Immature natural killer cell (primary cell): ENCODE data around the gene TMEM176A. TPM values are rescaled to one million over a fixed set of nuclear protein-coding genes. Genes with fewer than 3 reads are reported as not detected.

Source experiments
- DNase-seq, 3 donors: peaks; one replicate each; pipeline ENCODE4 v3.0.0; 2022; ENCODE audit warnings: mixed read lengths in 1 of 3
- H3K27ac Mint-ChIP-seq, 6 donors: one replicate each; pipeline ENCODE4 v1.8.0; 2020; ENCODE audit warnings: mixed read lengths in 6 of 6, mild to moderate bottlenecking in 5 of 6, inconsistent platforms in 4 of 6, moderate library complexity in 3 of 6
- H3K27me3 Mint-ChIP-seq, 3 donors: one replicate each; pipeline ENCODE4 v1.8.0; 2020 to 2021; ENCODE audit warnings: low read depth in 3 of 3, mild to moderate bottlenecking in 3 of 3, mixed read lengths in 3 of 3, moderate library complexity in 3 of 3, inconsistent platforms in 1 of 3
- H3K36me3 Mint-ChIP-seq, 3 donors: one replicate each; pipeline ENCODE4 v1.8.0; 2020; ENCODE audit warnings: mixed read lengths in 3 of 3, inconsistent platforms in 2 of 3, mild to moderate bottlenecking in 2 of 3
- H3K4me1 Mint-ChIP-seq, 2 donors: one replicate each; pipeline ENCODE4 v1.8.0; 2020; ENCODE audit warnings: inconsistent platforms in 2 of 2, mild to moderate bottlenecking in 2 of 2, mixed read lengths in 2 of 2, moderate library complexity in 1 of 2
- H3K4me3 Mint-ChIP-seq, 5 donors: one replicate each; pipeline ENCODE4 v1.8.0; 2020; ENCODE audit warnings: mild to moderate bottlenecking in 5 of 5, mixed read lengths in 5 of 5, inconsistent platforms in 3 of 5, moderate library complexity in 3 of 5
- H3K9me3 Mint-ChIP-seq, 6 donors: one replicate each; pipeline ENCODE4 v1.8.0; 2020; ENCODE audit warnings: mild to moderate bottlenecking in 6 of 6, mixed read lengths in 6 of 6, inconsistent platforms in 4 of 6, moderate library complexity in 3 of 6
- polyA plus RNA-seq, 3 donors: library from polyadenylated mRNA; unstranded; fragments of 300-500 nt; fragmentation: Illumina TruSeq; gene quantifications; one replicate each; pipeline ENCODE4 v1.2.3, GENCODE V29; 2021

TMEM176A gene
- polyA plus RNA-seq, 3 donors from 2014 or later, result 0.97 TPM; not detected in 2

DNA sequence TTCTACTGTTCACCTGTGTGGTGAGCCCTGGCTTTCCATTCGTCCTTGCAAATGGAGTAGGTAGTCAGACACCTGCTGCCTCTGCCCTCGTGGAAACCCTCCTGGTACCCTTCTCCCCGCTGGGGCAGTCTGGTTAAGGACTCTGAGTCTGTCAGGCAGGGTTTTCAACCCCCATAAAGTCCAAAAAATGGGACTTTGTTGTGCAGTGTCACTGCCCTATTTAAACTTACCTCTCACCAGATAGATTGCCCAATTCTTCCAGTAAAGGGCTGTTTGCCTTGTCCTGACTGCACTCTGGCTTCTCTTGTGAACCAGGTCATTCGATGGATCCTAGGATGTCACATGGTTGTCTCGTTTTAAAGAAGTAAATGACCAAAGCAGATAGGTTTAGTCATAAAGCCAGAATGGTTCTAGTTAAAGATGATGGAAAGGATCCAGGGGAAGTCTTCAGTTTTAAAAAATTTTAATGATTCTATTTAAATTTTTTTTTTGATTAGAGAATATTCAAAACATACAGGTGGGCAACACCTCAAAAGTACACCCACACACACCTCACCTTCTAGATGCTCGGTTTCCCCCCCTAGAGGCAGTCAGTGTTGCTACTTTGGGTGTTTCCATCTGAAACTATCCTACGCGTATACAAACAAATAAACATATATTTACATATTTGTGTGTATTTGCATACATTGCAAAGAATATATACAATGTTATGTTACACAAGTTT is 22.4 kb upstream of the TMEM176A start:
- peaks cover 0 to 5% (median 3%) of the 10 kb centered on the region in 3 donors for H3K27me3 Mint-ChIP-seq
- no peak for DNase-seq
- peaks cover 0 to 8% of the 10 kb centered on the region in 2 donors for H3K4me1 Mint-ChIP-seq
- peaks cover 0 to 5% (median 0%) of the 10 kb centered on the region in 3 donors for H3K36me3 Mint-ChIP-seq
- peaks cover 0 to 11% (median 7%) of the 10 kb centered on the region in 6 donors for H3K9me3 Mint-ChIP-seq
- H3K4me3 Mint-ChIP-seq, result no peak overlapping the region
- no peak overlapping the region for H3K27ac Mint-ChIP-seq

DNA sequence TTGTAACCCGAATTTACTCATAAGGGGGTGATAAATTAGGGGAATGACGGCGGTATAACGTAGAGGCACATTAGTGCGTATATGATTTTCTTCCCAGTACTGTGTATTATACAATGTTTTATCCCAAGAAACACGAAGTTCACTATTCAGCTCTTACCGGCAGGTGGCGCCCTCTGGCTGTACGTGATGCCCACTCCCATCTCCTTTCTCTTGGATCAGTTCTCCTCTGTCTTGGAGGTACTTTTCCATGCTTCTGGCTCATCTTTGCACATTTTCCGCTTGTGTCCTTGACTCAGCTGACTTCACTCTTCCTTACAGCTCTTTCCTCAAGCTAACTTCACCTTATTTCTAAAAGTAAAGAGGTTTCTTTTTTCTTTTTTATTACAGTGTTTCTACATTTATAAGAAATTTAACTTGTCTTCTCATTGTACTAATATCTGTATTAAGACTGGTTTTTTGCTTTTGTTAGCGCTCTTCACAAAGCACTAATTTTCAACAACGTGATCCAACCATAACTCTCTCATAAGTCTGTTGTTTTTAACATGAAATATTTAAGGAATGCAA is 21.7 kb upstream of the TMEM176A start:
- DNase-seq, result peak; percentile 50 to 60 (median 51)

DNA sequence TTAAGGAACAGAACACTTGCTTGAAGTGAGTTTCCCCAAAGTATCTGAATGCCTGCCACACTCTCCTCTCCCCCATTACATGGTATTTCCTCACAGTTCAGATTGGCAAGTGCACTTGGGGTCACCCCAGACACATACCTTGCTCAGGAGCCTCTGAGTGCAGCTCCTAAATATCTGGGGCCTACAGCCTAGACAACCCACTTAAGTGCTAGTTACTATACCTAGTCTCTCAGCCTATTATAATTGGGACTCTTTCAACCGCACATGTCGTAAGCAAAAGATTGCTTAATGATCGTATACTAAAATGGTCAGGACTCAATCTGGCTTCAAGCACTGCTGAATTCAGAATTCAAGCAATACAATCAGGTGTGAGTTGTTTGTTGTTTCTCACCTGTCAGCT is 20.3 kb upstream of the TMEM176A start:
- peaks cover 0 to 8% of the 10 kb centered on the region in 2 donors for H3K4me1 Mint-ChIP-seq
- no peak overlapping the region for H3K4me3 Mint-ChIP-seq
- no peak overlapping the region for H3K27ac Mint-ChIP-seq
- H3K27me3 Mint-ChIP-seq, result peaks cover 0 to 6% (median 1%) of the 10 kb centered on the region in 3 donors
- H3K9me3 Mint-ChIP-seq, result peaks cover 0 to under 1% (median 0%) of the 10 kb centered on the region in 6 donors
- no peaks in the 10 kb centered on the region for H3K36me3 Mint-ChIP-seq
- no peak for DNase-seq

More for the DNA sequence above, 21.7 kb upstream of the TMEM176A start:
- peaks cover 0 to under 1% (median 0%) of the 10 kb centered on the region in 3 donors for H3K36me3 Mint-ChIP-seq
- H3K27me3 Mint-ChIP-seq, result peaks cover 0 to 5% (median 3%) of the 10 kb centered on the region in 3 donors
- no peak overlapping the region for H3K4me3 Mint-ChIP-seq
- peaks cover 0 to 5% (median 4%) of the 10 kb centered on the region in 6 donors for H3K9me3 Mint-ChIP-seq
- H3K27ac Mint-ChIP-seq, result no peak overlapping the region
- H3K4me1 Mint-ChIP-seq, result peaks cover 0 to 8% of the 10 kb centered on the region in 2 donors

DNA sequence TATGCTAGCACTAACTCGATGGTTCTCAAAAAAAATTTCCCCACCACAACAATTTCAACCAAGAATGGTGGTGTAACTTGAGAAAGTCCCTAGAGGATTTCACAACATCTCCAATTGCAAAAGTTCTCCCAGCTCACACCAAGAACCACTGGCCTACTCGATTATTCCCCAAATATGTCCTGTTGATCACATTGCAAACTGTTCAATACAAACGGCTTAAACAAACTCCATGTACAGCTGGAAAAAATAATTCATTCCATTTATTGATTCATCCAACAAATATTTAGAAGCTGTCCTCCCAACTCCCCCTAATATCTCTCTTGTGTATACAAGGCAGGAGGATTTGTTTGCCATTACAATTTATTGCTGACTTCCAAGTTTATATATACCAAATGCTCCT is 19.5 kb upstream of the TMEM176A start:
- Mint-ChIP-seq H3K4me3 (no peak overlapping the region), H3K36me3 (no peaks in the 10 kb centered on the region), H3K9me3 (no peaks in the 10 kb centered on the region), H3K4me1 (peaks cover 0 to 8% of the 10 kb centered on the region in 2 donors), H3K27me3 (peaks cover 0 to 6% (median 2%) of the 10 kb centered on the region in 3 donors), H3K27ac (no peak overlapping the region)
- no peak for DNase-seq

DNA sequence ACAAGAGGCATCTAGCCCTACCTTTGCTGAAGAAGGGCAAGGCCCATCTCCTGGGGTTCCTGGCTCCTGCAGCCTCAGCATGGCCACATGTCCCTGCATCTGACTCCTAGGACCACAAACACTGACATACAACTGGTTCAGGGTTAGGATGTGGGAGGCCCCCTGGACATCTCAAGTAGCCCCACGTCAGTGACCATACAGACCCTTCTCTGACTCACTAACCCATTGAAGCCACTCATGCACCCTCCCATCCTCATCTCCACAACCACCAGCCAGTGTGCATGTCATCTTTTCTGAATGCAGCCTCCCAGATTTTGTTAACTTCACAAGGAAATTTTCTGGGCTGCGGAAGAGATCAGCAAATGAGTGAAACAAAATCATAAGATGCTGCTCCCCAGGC is 18.6 kb upstream of the TMEM176A start:
- Mint-ChIP-seq H3K9me3 (no peaks in the 10 kb centered on the region), H3K4me3 (no peak overlapping the region), H3K27ac (no peak overlapping the region), H3K36me3 (no peaks in the 10 kb centered on the region), H3K4me1 (peaks cover 0 to 8% of the 10 kb centered on the region in 2 donors), H3K27me3 (peaks cover 2 to 6% (median 2%) of the 10 kb centered on the region in 3 donors)
- no peak for DNase-seq

DNA sequence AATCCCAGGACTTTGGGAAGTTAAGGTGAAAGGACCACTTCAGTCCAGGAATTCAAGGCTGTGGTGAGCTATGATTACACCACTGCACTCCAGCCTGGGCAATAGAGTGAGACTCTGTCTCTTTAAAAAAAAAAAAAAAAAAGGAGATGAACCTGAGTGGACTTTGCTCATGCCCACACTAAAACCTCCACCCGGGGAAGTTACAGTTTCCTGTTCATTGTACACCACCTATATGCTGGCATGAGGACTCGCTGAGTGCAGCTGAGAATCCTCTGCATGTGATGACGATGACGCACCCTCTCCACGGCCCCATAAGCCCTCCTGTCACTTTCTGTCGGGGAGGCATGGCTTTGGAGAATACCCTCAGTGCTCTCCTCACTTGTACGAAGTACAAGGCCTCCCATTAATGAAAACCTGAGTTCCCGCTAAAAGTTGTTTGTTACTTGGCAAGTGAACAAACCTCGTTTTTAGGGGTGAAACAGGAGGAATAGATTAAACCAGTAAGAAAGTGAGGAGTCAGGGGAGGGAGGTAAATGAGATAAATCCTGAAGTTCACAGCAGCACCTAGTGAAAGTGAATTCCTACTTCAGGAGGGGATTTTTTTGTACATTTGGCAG is 16.3 kb upstream of the TMEM176A start:
- no peak for DNase-seq
- no peaks in the 10 kb centered on the region for H3K9me3 Mint-ChIP-seq
- no peaks in the 10 kb centered on the region for H3K36me3 Mint-ChIP-seq
- H3K27me3 Mint-ChIP-seq, result peaks cover 6 to 8% (median 7%) of the 10 kb centered on the region in 3 donors
- no peak overlapping the region for H3K4me3 Mint-ChIP-seq
- H3K27ac Mint-ChIP-seq, result no peak overlapping the region
- H3K4me1 Mint-ChIP-seq, result no peaks in the 10 kb centered on the region

DNA sequence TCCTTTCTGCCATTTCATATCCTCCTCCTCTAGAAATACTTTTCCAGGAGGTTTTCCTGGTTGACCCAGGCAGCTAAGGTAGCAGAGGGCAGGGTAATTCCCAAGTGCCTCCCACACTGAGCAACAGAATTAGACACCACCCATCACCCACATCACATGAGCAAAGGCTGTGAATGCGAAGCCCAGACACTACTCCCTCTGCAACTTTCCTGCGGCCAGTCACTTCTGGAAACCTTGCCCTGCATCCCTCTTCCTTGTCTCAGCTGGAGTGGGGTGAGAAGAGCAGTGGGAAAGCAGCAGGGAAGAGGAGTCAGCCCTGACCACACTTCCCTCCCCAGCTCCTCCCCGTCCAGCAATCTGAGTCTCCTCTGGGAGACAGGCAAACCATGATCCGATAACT is 15.6 kb upstream of the TMEM176A start:
- Mint-ChIP-seq H3K36me3 (no peaks in the 10 kb centered on the region), H3K27ac (no peak overlapping the region), H3K4me3 (no peak overlapping the region), H3K9me3 (no peaks in the 10 kb centered on the region), H3K27me3 (peaks cover 6 to 8% (median 7%) of the 10 kb centered on the region in 3 donors), H3K4me1 (no peaks in the 10 kb centered on the region)
- DNase-seq, result no peak

DNA sequence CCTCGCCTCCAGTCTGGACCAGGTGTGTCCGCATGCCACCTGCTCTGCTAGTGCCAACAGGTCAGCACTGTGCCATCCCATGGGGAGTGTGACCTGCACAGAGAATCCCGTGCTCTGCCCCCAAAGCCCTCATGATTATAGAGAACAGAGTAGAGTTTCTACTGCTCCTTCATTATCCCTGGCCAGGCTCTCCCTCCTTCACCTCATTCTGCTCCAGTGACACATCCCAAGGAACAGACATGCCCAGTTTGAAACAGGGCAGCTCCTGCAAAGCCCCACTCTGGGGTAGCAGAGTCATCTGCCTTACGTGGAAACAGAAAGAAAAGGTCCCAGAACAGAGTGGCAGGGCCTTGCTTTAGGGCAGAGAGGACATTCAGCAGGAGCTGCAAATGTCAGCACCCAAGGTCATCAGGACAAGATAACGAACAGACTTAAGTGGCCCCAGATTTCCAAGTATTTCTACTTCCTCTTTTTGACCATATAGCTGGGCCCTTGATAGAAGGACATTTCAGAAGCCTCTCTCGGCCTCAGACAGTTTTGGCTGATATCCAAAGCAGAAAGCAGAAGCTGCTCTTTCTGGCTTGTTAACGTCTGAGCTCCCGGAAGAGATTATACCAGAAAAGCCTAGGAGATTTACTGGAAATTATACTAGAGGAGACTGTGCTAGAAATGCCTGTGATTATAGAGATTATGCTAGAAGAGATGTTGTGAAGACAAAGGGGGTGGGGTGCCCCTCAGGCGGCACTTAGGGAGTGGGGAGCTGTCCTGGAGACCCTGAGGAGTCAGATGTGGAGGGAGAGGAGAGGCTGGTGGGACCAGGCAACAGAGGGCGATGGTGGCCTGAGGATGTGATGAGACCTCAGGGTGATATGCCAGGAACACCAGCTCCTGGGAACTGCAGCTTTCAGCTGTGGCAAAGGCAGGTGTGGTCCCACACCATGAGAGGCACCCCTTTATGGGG is 13.0 kb upstream of the TMEM176A start:
- DNase-seq, result no peak
- Mint-ChIP-seq H3K36me3 (no peaks in the 10 kb centered on the region), H3K9me3 (no peaks in the 10 kb centered on the region), H3K27ac (no peak overlapping the region), H3K4me3 (no peak overlapping the region), H3K27me3 (peaks cover 7 to 13% (median 8%) of the 10 kb centered on the region in 3 donors), H3K4me1 (no peaks in the 10 kb centered on the region)

DNA sequence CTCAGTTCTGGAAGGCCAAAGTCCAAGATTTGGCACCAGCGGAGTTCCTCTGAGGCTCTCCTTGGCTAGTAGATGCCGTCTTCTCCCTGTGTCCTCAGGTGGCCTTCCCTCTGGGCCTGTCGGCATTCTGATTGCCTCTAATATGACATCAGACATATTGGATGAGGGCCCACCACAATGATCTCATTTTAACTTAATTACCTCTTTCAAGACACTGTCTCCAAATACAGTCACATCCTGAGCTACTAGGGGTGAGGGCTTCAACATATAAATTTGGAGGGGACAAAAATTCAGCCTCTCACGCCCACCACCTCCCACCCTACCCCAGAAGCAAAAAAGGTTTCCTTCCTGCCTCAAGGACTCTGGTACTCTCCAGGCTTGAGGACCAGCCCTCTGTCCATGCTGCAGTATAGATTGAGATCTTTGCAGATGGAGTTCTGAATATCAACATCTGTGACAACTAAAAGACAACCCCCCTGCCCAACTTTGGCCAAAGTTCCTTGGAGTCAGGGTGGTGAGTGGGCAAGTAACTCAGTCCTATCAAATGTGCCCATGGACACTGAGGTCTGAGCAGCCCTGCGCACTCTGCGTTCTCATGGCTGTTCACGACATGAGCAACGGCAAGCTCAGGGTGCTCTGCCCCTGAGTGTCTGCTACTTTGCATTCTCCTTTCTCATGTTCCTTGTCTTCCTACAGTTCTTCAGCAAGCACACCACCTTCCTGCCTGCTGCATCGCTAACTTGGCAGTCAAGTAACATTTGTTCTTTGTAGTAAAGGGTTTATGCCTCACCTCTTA is 11.9 kb upstream of the TMEM176A start:
- no peak for DNase-seq
- H3K36me3 Mint-ChIP-seq, result no peaks in the 10 kb centered on the region
- no peak overlapping the region for H3K27ac Mint-ChIP-seq
- no peaks in the 10 kb centered on the region for H3K9me3 Mint-ChIP-seq
- H3K4me3 Mint-ChIP-seq, result no peak overlapping the region
- H3K4me1 Mint-ChIP-seq, result no peaks in the 10 kb centered on the region
- H3K27me3 Mint-ChIP-seq, result peaks cover 7 to 13% (median 8%) of the 10 kb centered on the region in 3 donors

DNA sequence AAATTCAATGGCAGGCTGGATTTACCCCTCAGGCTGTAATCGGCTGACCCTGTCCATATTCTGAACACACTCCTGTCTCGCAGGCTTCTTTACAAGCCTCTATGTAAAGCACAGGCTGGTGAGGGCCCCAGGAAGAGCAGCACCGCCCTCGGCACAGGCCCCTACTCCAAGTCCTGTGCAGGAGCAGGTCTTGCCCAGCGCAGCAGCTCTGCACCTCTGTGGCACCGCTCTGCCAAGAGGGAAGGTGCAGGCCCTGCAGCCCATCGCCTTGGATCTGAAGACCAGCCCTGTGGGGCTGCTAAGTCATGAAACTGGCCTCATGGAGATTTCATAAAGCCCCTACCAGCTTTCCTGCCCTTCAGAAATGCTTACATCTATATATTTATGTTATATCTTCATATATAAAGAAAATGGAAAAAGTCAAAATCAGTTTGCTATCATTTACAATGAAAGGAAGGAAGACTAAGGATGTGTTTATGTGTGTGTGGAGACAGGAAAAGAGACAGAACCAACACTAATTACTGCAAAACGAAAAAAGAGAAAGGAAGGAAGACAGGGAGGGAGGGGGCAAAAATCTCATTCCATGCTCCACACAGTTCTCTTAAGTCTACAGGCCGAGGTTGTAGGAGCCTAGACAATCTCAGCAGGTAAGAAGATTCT is 10.0 kb upstream of the TMEM176A start:
- H3K4me1 Mint-ChIP-seq, result no peaks in the 10 kb centered on the region
- H3K27ac Mint-ChIP-seq, result peak overlapping the region in 1 of 6 donors; percentile 9
- no peak for DNase-seq
- H3K36me3 Mint-ChIP-seq, result no peaks in the 10 kb centered on the region
- no peaks in the 10 kb centered on the region for H3K9me3 Mint-ChIP-seq
- no peak overlapping the region for H3K4me3 Mint-ChIP-seq
- H3K27me3 Mint-ChIP-seq, result peaks cover 6 to 9% (median 7%) of the 10 kb centered on the region in 3 donors

DNA sequence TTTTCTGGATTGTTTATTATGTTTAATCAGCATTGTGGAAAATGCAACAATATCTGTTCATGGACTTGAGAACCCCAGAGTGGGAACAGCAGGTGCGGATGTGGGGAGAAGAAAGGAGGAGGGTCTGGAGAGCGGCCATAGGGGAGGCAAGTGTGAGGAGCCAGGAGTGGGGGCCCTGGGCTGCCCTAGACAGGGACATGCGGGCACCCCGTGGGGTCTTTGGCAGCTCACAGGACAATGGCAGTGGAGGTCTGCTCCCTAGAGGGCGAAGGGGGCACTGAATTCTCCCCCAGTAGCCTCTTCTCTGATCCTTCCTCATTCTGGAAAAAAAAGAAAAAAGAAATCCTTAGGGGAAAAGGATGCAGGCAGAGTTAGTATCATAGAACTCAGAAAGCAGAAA is 9.3 kb upstream of the TMEM176A start:
- Mint-ChIP-seq H3K4me1 (no peaks in the 10 kb centered on the region), H3K9me3 (no peaks in the 10 kb centered on the region), H3K4me3 (no peak overlapping the region), H3K27ac (no peak overlapping the region), H3K27me3 (peaks cover 6 to 10% (median 9%) of the 10 kb centered on the region in 3 donors), H3K36me3 (no peaks in the 10 kb centered on the region)
- DNase-seq, result no peak

DNA sequence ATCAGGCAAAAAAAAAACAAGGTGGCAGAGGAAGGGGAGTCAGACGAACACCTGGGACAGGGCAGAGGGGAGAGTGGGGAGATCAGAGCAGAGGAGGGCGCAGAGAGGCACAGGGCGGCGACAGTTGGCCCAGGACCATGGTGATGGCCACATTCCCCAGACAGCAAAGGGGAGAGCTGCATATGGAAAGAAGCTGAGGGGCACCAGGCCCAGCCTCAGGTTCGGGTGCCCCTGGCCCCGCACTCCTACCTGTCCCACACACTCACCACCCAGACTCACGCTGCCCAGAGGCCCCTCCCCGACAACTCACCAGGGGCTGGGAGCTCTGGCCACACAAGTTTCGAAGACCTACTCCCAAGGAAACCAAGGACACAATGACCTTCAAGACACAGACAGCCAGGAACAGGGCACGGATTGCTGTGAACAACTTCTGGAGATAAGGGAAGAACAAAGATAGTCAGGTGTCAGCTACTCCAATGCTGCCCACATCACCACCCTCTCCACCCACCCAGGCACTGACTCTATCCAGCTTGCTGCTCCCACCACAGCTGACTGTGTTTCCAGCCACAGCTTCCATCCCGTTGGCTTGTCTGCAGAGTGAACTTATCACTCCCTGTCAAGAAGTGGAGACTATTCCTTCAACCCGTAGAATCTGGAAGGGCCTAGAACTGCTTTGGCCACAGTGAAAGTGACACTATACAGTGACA is 8.7 kb upstream of the TMEM176A start:
- Mint-ChIP-seq H3K36me3 (no peaks in the 10 kb centered on the region), H3K27ac (no peak overlapping the region), H3K4me1 (no peaks in the 10 kb centered on the region), H3K4me3 (no peak overlapping the region), H3K9me3 (no peaks in the 10 kb centered on the region), H3K27me3 (peaks cover 6 to 12% (median 8%) of the 10 kb centered on the region in 3 donors)
- DNase-seq, result no peak
